Endothelial cell of umbilical vein (primary cell): Measurements from ENCODE around the gene PKNOX2. TPM values are rescaled to one million over a fixed set of nuclear protein-coding genes. Genes with fewer than 3 reads are reported as not detected.

ENCODE experiments used
- BruUV-seq: library from RNA; stranded (reverse); fragments of 400-500 nt; replicated peaks from 2 replicates; lab custom pipeline; 2021; lab: Mats Ljungman, UMichigan
- CTCF ChIA-PET: fragments of 300-600, 350-600 bp; sonication (Branson Sonifier 250); formaldehyde crosslinking; loops from one replicate; lab custom pipeline; 2021; ENCODE audit warnings: antibody characterized with exemption, inconsistent platforms; lab: Charles Lee
- POLR2A ChIA-PET: fragments of 300-600, 350-600 bp; sonication (Branson Sonifier 250); formaldehyde crosslinking; loops from one replicate; lab custom pipeline; 2021; ENCODE audit warnings: antibody characterized with exemption, inconsistent platforms; lab: Charles Lee
- DNase-seq: peaks from one replicate; pipeline ENCODE4 v3.0.0-alpha.2; 2011; ENCODE audit warnings: low read depth, low spot score
- FAIRE-seq: peaks from 2 replicates; lab custom pipeline; 2011; peaks lifted over from hg19 to GRCh38; lab: Jason Lieb, UNC
- H2AFZ ChIP-seq: 2 replicates; pipeline ENCODE4 v1.6.0; 2012; ENCODE audit warnings: low read depth, low read length, control low read depth, inconsistent platforms
- H3K27ac ChIP-seq: 2 replicates; pipeline ENCODE4 v1.5.1; 2011; ENCODE audit warnings: low read depth, mild to moderate bottlenecking, control low read depth, low read length, moderate library complexity; ENCODE audit not compliant: insufficient read depth
- H3K27me3 ChIP-seq, 2 experiments: 2 replicates each; pipeline versions ENCODE4 v1.6.0 to v1.6.1; 2011; ENCODE audit warnings: low read length in 2 of 2, mixed read lengths in 1 of 2; ENCODE audit not compliant: control insufficient read depth in 2 of 2, insufficient read depth in 2 of 2
- H3K36me3 ChIP-seq, 2 experiments: 2 replicates in 1 of 2; 3 replicates in 1 of 2; pipeline ENCODE4 v1.5.1; 2011; ENCODE audit warnings: low read length in 2 of 2, mild to moderate bottlenecking in 1 of 2, moderate library complexity in 1 of 2; ENCODE audit not compliant: control insufficient read depth in 2 of 2, insufficient read depth in 2 of 2; ENCODE audit errors: extremely low read depth in 1 of 2
- H3K4me1 ChIP-seq: 3 replicates; pipeline ENCODE4 v1.5.1; 2011; ENCODE audit warnings: mild to moderate bottlenecking, low read length; ENCODE audit not compliant: control insufficient read depth, insufficient read depth; ENCODE audit errors: extremely low read depth
- H3K4me2 ChIP-seq: 2 replicates; pipeline ENCODE4 v1.6.1; 2011; ENCODE audit warnings: low read length, control low read depth, mixed read lengths; ENCODE audit not compliant: insufficient read depth
- H3K4me3 ChIP-seq, 3 experiments: fragments of 200-600 bp in 1 of 3; sonication (generic), shearing (Covaris generic) in 1 of 3; replicated peaks in 1 of 3; 2 replicates each; pipeline ENCODE4 v1.5.1; 2011 to 2016; ENCODE audit warnings: control low read depth in 3 of 3, low read length in 3 of 3, mild to moderate bottlenecking in 2 of 3, inconsistent platforms in 1 of 3, low read depth in 1 of 3, moderate library complexity in 1 of 3; ENCODE audit not compliant: insufficient read depth in 1 of 3
- H3K79me2 ChIP-seq: 2 replicates; pipeline ENCODE4 v1.6.0; 2012; ENCODE audit warnings: low read length, inconsistent platforms; ENCODE audit not compliant: control insufficient read depth, insufficient read depth
- H3K9ac ChIP-seq: replicated peaks from 2 replicates; pipeline ENCODE3; 2011; ENCODE audit warnings: low read length, control low read depth; ENCODE audit not compliant: insufficient read depth; ENCODE audit errors: extremely low read depth
- H3K9me1 ChIP-seq: replicated peaks from 3 replicates; pipeline ENCODE4 v1.6.0; 2011; ENCODE audit warnings: mild to moderate bottlenecking, low read length; ENCODE audit not compliant: control insufficient read depth, insufficient read depth; ENCODE audit errors: extremely low read depth
- H3K9me3 ChIP-seq: replicated peaks from 2 replicates; pipeline ENCODE4 v1.5.1; 2012; ENCODE audit warnings: low read length, inconsistent platforms; ENCODE audit not compliant: control insufficient read depth, insufficient read depth
- H4K20me1 ChIP-seq: replicated peaks from 2 replicates; pipeline ENCODE3; 2011; ENCODE audit warnings: mild to moderate bottlenecking, low read length; ENCODE audit not compliant: control insufficient read depth, insufficient read depth; ENCODE audit errors: extremely low read depth
- EZH2 ChIP-seq: IDR thresholded peaks from 2 replicates; pipeline ENCODE4 v1.6.1; 2012; ENCODE audit warnings: borderline replicate concordance, low read depth, mild to moderate bottlenecking, moderate library complexity, low read length, inconsistent platforms; ENCODE audit not compliant: severe bottlenecking
- FOS ChIP-seq: IDR thresholded peaks from 2 replicates; pipeline ENCODE4 v1.6.1; 2011; ENCODE audit warnings: mild to moderate bottlenecking, low read length, moderate library complexity, borderline replicate concordance; ENCODE audit not compliant: insufficient read depth
- GATA2 ChIP-seq: IDR thresholded peaks from 2 replicates; pipeline ENCODE4 v1.7.0; 2011; ENCODE audit warnings: low read depth, mild to moderate bottlenecking, moderate library complexity, mixed read lengths, low read length; ENCODE audit not compliant: insufficient read length, insufficient read depth
- JUN ChIP-seq: IDR thresholded peaks from 2 replicates; pipeline ENCODE4 v1.6.1; 2011; ENCODE audit warnings: borderline replicate concordance, low read depth; ENCODE audit not compliant: insufficient read length, insufficient read depth
- MYC ChIP-seq: IDR thresholded peaks from one replicate; pipeline ENCODE4 v1.6.1; 2011; ENCODE audit warnings: mild to moderate bottlenecking, low read depth, low read length
- POLR2A ChIP-seq: IDR thresholded peaks from 2 replicates; pipeline ENCODE4 v1.6.1; 2012; ENCODE audit warnings: low read depth, mild to moderate bottlenecking, control low read depth, low read length
- POLR2AphosphoS5 ChIP-seq: IDR thresholded peaks from 2 replicates; pipeline ENCODE4 v1.6.1; 2012; ENCODE audit warnings: low read depth, mild to moderate bottlenecking, control low read depth, low read length, moderate library complexity; ENCODE audit not compliant: insufficient read depth
- dilution Hi-C: fragments of 300-500 bp; cut with MboI; formaldehyde crosslinking; loops from one replicate; pipeline ENCODE4 v1.15.0; 2019; ENCODE audit warnings: low sequenced_read_pairs; ENCODE audit not compliant: extremely low pct_ligation_motif_present
- intact Hi-C: fragments of 100-400 bp; cut with micrococcal nuclease; formaldehyde crosslinking; loops from one replicate; pipeline ENCODE4 v1.10.0; 2022
- polyA plus RNA-seq, 4 experiments: library from polyadenylated mRNA; depleted of rRNA in 3 of 4; stranded (reverse) in 3 of 4; unstranded in 1 of 4; fragments of >200 nt; gene quantifications; 2 replicates each; pipeline versions ENCODE4 v1.2.1 to v1.2.3, GENCODE V29; 2011 to 2012; ENCODE audit warnings: missing spikeins in 1 of 4
- total RNA-seq: library from RNA; stranded (reverse); gene quantifications from 2 replicates; pipeline ENCODE4 v1.2.3, GENCODE V29; 2021
- TF ChIP-seq, protein P1 (sequence below), 2 donors: IDR thresholded peaks; 1 replicate in 1 of 2; 2 replicates in 1 of 2; pipeline ENCODE4 v1.5.1; 2011; ENCODE audit warnings: low read length in 2 of 2, mild to moderate bottlenecking in 2 of 2, moderate library complexity in 2 of 2, control low read depth in 1 of 2, inconsistent platforms in 1 of 2, low read depth in 1 of 2; ENCODE audit not compliant: insufficient read depth in 1 of 2; ENCODE audit errors: extremely low read depth in 1 of 2
- TF ChIP-seq, protein P2 (sequence below): IDR thresholded peaks from 2 replicates; pipeline ENCODE4 v1.6.1; 2011; ENCODE audit not compliant: insufficient read depth, insufficient read length

PKNOX2 gene
- total and polyA plus RNA-seq, 2 donors (not counting 3 experiments of a cell fraction or from before 2014, with no cell fraction given) = 0.11 to 0.91 TPM

DNA sequence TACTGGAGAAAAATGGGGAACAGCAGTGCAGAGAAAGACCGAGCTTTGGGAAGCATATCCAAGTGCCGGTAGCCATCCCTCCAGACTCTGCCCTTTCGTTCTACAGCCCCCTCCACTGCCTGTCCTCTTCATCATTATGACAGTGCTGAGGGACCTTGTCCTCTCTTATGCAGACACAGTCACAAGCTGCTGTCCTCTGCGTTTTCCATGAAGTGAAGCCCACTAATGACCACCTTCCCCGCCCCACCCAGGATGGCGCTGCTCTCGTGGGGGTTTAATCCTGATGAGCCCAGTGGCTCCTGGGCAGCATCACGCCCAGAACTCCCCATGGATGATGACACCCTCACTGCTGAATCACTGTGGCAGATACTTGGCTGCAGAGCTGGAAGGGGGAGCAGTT, 157.7 kb downstream of the PKNOX2 start:
- POLR2A ChIA-PET = no interaction called here
- intact Hi-C loops = no loop called here
- peaks cover 15 to 23% of the 10 kb centered on the region in 2 experiments for H3K27me3 ChIP-seq
- no TSS peak for BruUV-seq
- H3K4me1 ChIP-seq = no peaks in the 10 kb centered on the region
- no peak for TF ChIP-seq EZH2
- TF ChIP-seq, protein P1, sequence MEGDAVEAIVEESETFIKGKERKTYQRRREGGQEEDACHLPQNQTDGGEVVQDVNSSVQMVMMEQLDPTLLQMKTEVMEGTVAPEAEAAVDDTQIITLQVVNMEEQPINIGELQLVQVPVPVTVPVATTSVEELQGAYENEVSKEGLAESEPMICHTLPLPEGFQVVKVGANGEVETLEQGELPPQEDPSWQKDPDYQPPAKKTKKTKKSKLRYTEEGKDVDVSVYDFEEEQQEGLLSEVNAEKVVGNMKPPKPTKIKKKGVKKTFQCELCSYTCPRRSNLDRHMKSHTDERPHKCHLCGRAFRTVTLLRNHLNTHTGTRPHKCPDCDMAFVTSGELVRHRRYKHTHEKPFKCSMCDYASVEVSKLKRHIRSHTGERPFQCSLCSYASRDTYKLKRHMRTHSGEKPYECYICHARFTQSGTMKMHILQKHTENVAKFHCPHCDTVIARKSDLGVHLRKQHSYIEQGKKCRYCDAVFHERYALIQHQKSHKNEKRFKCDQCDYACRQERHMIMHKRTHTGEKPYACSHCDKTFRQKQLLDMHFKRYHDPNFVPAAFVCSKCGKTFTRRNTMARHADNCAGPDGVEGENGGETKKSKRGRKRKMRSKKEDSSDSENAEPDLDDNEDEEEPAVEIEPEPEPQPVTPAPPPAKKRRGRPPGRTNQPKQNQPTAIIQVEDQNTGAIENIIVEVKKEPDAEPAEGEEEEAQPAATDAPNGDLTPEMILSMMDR (IDR thresholded peaks at IDR 0.05; ENCODE audit: extremely low read depth in 1 of 2, insufficient read depth in 1 of 2, low read depth in 1 of 2, low read length in 2 of 2) = no peak
- TF ChIP-seq MYC = no peak
- no peak for TF ChIP-seq GATA2
- no peak for TF ChIP-seq POLR2AphosphoS5
- TF ChIP-seq JUN = no peak
- TF ChIP-seq, protein P2, sequence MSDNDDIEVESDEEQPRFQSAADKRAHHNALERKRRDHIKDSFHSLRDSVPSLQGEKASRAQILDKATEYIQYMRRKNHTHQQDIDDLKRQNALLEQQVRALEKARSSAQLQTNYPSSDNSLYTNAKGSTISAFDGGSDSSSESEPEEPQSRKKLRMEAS = no peak
- no peak for TF ChIP-seq FOS
- no peak for TF ChIP-seq POLR2A
- H3K27ac ChIP-seq = no peak overlapping the region
- H2AFZ ChIP-seq = no peak overlapping the region
- DNase-seq = no peak
- H3K9me1 ChIP-seq = no peaks in the 10 kb centered on the region
- H3K9me3 ChIP-seq = no peaks in the 10 kb centered on the region
- no peaks in the 10 kb centered on the region for H3K36me3 ChIP-seq
- H3K9ac ChIP-seq = no peak overlapping the region
- FAIRE-seq = no peak
- no peaks in the 10 kb centered on the region for H3K79me2 ChIP-seq
- CTCF ChIA-PET = interaction anchor here (1.0 kb wide), 1 partner anchor 9 kb away, joined by 3 read pairs; no protein-coding TSS in a partner anchor
- dilution Hi-C loops = no loop called here
- H3K4me3 ChIP-seq = no peak overlapping the region
- no peaks in the 10 kb centered on the region for H4K20me1 ChIP-seq
- H3K4me2 ChIP-seq = no peak overlapping the region
